Skeletal muscle cell (primary cell): Measurements from ENCODE around the gene SUGT1.

ENCODE experiments used
- DNase-seq: peaks from one replicate; pipeline ENCODE4 v3.0.0-alpha.2; 2010; ENCODE audit warnings: low read depth
- H3K4me3 ChIP-seq: 2 replicates; pipeline ENCODE4 v1.5.1; 2011; ENCODE audit warnings: low read depth, mild to moderate bottlenecking, control low read depth, low read length, moderate library complexity

Gene SUGT1

GRCh38 chr13:52723181-52723580, 70.5 kb downstream of the SUGT1 start:
- H3K4me3 ChIP-seq = no peak overlapping the region
- DNase-seq = no peak

GRCh38 chr13:52725302-52725701, 72.7 kb downstream of the SUGT1 start:
- no peak for DNase-seq
- no peak overlapping the region for H3K4me3 ChIP-seq

GRCh38 chr13:52726258-52726657, 73.6 kb downstream of the SUGT1 start:
- no peak overlapping the region for H3K4me3 ChIP-seq
- DNase-seq = no peak

GRCh38 chr13:52734075-52734623, 81.5 kb downstream of the SUGT1 start:
- no peak overlapping the region for H3K4me3 ChIP-seq
- DNase-seq = no peak

GRCh38 chr13:52736891-52737290, 84.3 kb downstream of the SUGT1 start:
- no peak for DNase-seq
- no peak overlapping the region for H3K4me3 ChIP-seq

GRCh38 chr13:52737451-52737850, 84.8 kb downstream of the SUGT1 start:
- H3K4me3 ChIP-seq = no peak overlapping the region
- DNase-seq = no peak

GRCh38 chr13:52737965-52738364, 85.3 kb downstream of the SUGT1 start:
- no peak overlapping the region for H3K4me3 ChIP-seq
- no peak for DNase-seq

- H3K4me3 ChIP-seq = peak overlapping the region; percentile 33
- DNase-seq = no peak
These were observed 86.3 kb downstream of the SUGT1 start for GRCh38 chr13:52738719-52739467.

GRCh38 chr13:52739468-52740071, 86.9 kb downstream of the SUGT1 start, which contains the start of gene CNMD:
TSS of gene CNMD (minus strand) at chr13:52739820. CDS start at chr13:52739701, 119 bp downstream.
- no peak for DNase-seq
- peak within 1 kb of the TSS; percentile 33 for H3K4me3 ChIP-seq

- no peak overlapping the region for H3K4me3 ChIP-seq
- no peak for DNase-seq
These were observed 90.9 kb downstream of the SUGT1 start for GRCh38 chr13:52743569-52743968.

- H3K4me3 ChIP-seq = no peak overlapping the region
- no peak for DNase-seq
These were observed 91.4 kb downstream of the SUGT1 start for GRCh38 chr13:52743988-52744387.

GRCh38 chr13:52744842-52745375, 92.3 kb downstream of the SUGT1 start:
- H3K4me3 ChIP-seq = no peak overlapping the region
- DNase-seq = no peak

- no peak overlapping the region for H3K4me3 ChIP-seq
- DNase-seq = no peak
These were observed 93.5 kb downstream of the SUGT1 start for GRCh38 chr13:52746141-52746540.

GRCh38 chr13:52749419-52749818, 96.8 kb downstream of the SUGT1 start:
- no peak for DNase-seq
- H3K4me3 ChIP-seq = no peak overlapping the region
